GM21717 (cell line): ENCODE data around the gene CLPX.
"Not testable (repeated sequence)": the region's sequence is repeated elsewhere in the genome, so short reads cannot be mapped to it uniquely, and the experiment has no call there.

ENCODE experiments used
- ATAC-seq: cut with Tn5 transposase; IDR thresholded peaks from one replicate; pipeline ENCODE4 v1.9.1; 2021; ENCODE audit warnings: mild to moderate bottlenecking, moderate library complexity; ENCODE audit not compliant: unreplicated experiment

Gene CLPX

GRCh38 chr15:65105038-65105437, 80.1 kb downstream of the CLPX start:
- ATAC-seq, result no peak

- no peak for ATAC-seq
These were observed 82.2 kb downstream of the CLPX start for GRCh38 chr15:65102912-65103311.

GRCh38 chr15:65101891-65102708, 83.0 kb downstream of the CLPX start:
- no peak for ATAC-seq

GRCh38 chr15:65101411-65101890, 83.7 kb downstream of the CLPX start:
- ATAC-seq, result no peak

GRCh38 chr15:65100442-65100841, 84.7 kb downstream of the CLPX start:
- ATAC-seq, result no peak

- ATAC-seq, result not testable (repeated sequence)
These were observed 85.3 kb downstream of the CLPX start for GRCh38 chr15:65099801-65100200.

- ATAC-seq, result no peak
These were observed 85.8 kb downstream of the CLPX start for GRCh38 chr15:65099336-65099735.
